Amygdala (tissue), 56 donors: ENCODE results near the gene MED13L.
"Not testable (repeated sequence)": the region's sequence is repeated elsewhere in the genome, so short reads cannot be mapped to it uniquely, and the experiment has no call there.

Source experiments
- DNase-seq, 56 donors: peaks; one replicate each; lab custom pipeline; 2025; lab: John Stamatoyannopoulos, UW

MED13L gene

DNA sequence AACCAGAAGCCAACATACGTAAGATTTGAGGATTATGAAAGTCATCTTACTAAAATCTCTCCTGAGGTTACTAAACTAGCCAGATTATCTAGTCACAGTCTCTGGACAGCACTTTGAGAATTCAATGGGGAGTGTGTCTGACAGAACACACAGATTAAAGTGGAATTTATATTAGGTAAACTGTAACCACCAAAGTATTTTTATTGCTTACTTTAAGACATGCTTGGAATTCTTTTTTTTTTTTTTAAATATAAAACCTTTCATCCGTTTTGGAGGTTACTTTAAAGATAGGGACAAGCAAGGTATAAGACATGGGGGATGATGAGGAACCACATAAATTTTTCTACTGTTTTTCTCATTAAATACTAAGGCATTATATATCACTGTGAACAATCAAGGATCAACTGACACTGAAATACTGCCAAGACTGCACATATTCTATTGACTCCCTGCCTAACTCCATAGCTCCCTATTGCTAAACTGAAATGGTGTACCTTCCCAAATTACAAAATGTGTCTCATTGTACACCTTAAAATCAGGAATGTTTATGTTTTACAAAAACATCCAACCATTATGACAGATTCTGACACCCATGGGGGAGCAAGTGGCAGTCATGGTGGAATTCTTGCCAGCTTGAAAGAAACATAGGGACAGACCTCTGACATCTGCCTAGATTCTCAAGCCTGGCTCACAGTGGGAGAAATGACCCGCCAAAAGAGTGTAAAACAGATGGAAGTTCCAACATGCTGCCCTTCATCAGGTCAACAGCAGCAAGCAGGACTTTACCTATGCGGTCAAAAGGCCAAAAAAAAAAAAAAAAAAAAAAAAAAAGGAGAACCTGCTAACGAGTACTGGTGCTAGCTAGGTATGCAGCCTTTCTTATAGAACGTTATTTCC lies 239.3 kb downstream of the MED13L start:
- no peak for DNase-seq

DNA sequence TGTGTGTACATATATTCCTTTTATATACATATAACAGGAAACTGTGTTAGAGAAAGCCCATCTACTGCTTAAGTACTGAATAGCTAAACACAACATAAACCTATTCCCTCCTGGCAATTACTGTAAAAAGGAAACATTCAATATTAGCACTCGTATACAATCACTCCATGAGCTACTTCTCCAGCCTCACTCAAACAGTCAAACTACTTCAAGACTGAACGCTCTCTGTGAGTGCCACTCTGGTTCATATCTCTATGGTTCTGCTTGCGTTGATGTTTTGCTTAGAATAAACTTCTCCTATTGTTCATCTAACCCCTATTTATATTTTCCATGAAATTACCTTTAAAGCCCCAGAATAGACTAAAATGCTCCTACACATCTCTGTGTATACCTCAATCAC lies 243.7 kb downstream of the MED13L start:
- DNase-seq = no peak

DNA sequence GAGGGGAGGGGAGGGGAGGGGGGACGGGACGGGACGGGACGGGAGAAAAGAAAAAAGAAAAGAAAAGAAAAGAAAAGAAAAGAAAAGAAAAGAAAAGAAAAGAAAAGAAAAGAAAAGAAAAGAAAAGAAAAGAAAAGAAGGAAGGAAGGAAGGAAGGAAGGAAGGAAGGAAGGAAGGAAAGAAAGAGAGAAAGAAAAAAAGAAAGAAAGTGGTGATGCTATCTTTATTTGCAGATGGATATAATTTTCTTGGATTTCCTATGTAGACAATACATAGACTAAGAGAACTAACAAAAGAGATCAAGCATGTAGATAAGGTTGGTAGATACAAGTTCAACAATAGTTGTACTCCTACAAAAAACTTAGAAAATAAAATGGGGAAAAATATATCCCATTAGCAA lies 245.9 kb downstream of the MED13L start:
- DNase-seq = not testable (repeated sequence)

DNA sequence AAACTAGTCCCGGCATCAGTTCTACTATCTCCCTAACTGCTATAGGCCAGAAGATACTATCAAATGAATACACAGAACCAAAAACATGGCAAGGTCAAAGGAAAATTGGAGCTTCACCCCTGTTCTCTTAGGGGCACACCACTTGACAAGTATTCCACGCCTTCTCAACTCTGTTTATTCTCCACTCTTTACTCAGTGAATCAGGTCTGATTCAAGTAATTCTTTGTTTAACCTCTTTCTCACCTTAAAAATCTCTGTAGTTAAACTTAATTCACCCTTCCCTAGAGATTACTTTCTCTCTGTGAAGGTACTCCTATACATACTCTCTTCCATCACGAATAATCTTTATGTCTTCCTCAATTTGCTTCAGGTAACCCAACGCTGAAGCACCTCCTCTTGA lies 248.9 kb downstream of the MED13L start:
- DNase-seq = no peak

DNA sequence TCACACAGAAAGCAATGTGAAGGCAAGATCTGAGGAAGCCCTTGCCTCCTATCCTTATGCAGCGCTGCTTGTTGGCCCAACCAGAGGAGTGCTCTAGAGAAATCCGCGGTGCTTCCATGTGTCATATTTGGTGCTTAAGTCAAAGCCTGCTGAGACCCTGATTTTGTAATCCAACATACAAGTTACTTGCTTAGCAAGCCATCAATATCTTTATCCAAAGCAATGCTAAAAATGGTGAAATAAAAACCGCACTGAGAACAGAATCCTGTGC lies 250.0 kb downstream of the MED13L start:
- DNase-seq = no peak

DNA sequence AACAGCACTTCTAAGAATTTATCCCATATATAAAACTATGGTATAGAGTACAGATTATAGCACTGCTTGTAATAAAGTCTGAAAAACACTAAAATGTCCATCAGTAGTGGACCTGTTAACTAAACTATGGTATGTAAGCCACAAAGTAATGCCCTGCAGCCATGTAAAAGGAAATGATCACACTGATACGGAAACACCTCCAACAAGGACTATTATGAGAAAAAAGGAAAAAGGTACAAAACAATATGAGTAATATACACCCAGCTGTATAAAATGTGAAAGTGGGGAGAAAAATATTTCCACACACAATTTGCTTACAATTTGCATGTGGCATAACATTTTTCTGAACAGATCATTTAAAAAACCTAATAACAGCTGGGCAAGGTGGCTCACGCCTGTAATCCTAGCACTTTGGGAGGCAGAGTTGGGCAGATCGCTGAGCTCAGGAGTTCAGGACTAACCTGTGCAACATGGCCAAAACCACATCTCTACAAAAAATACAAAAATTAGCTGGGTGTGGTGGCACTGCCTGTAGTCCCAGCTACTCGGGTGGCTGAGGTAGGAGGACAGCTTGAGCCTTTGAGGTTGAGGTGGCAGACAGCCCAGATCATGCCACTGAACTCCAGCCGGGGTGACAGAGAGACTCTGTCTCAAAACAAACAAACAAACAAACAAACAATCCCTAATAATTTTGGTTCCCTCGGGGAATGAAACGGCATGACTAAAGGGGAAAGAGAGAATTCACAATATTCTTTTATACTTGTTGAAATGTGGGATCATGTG lies 250.5 kb downstream of the MED13L start:
- DNase-seq = peak in 1 of 56 donors; percentile 27

DNA sequence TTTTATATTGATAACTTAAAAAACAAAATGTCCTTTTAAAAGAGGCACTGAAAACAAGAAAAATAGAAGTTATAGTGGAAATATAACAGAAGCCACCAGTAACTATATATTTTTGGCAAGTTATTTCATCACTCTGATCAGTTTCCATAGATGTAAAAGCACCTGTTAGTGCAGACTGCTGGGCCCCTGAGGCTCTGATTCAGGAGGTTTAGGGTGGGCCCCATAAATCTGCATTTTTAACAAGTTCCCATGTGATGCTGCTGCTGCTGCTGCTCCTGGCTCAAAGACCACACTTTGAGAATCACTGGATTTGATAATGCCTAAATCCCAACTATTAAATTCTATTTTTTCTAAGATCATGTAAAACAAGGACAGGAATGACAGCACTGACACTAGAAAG lies 251.1 kb downstream of the MED13L start:
- no peak for DNase-seq

DNA sequence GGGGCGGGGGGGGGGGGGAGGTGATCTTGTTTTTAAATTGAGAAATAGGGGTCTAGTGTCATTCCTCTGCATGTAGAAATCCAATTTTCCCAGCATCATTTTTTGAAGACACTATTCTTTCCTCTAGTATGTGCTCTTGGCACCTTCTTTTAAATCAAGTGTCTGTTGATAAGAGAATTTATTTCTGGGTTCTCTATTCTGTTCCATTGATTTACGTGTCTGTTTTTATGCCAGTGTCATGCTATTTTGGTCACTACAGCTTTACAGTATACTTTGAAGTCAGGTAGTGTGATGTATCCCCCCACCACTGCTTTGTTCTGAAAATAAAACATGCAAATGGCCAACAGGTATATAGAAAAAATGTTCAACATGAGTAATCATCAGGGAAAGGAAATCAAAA lies 252.7 kb downstream of the MED13L start:
- no peak for DNase-seq

DNA sequence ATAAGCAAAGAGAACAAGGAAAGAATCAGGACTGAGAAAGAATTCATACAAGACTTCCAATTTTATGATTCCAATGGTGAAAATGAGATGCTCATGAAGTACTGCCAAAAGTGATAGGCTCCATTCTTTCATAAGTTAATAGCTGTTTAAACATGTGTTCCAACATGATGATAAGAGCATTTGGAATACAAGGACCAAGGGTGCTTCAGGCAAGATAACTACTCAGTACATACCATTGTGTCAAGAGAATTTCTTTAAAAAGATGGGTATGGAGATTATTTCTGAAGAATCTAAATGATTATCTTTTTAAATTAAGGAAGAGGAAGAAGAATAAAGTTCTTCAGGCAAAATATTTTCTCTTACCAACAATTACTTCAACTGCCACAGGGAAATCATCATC lies 258.1 kb downstream of the MED13L start:
- no peak for DNase-seq

DNA sequence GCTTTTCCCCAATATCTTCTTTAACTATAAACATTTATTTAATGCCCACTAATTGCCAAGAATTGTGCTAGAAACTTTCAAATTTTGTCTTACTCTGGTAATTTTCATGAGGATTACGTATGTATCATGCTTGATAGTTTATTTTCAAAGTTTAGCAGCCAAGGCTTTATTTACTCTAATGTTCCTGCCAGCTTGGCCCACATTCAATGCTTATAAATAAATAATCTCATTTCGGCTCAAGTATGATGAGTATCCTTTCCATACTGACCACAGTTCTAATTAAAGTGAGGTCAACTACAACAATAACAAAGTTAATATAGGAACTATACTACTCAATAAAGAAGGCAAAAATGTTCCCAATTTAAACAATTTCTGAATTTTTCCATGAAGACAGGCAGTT lies 259.2 kb downstream of the MED13L start:
- no peak for DNase-seq

DNA sequence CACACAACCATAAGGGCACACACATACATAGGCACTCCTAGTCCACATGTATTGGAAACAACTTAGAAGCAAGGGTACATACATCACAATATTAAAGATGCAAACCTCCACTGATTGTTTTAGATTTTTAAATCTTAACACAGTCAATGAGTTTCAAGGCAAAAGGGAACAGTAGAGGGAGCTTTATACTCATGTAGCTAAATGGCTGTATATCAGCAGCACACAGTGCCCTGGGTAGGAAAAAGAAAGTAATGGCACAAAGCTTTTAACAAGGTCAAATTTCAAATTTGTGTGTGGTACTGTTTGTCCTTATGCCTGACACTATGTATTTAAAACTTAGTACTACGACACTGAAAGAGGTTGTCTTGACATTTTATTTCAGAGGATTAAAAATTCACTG lies 262.0 kb downstream of the MED13L start:
- peak in 1 of 56 donors; percentile 14 for DNase-seq

DNA sequence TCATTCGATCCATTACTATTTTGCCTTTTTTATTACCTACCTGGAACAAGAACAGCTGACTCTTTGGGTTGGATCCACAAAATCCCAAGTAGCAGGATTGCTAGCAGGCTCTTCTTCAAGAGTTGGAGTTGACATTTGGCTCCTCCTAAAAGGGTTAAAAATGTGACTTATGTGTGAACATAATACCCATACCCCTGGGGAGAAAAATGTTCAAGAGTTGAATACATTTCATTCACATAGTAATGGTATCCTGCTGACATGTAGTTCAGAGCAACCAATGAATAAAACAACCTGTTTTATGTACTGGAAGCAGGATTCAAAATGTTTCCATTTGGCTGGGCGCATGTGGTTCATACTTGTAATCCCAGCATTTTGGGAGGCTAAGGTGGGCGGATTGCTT lies 264.7 kb downstream of the MED13L start:
- DNase-seq = no peak

DNA sequence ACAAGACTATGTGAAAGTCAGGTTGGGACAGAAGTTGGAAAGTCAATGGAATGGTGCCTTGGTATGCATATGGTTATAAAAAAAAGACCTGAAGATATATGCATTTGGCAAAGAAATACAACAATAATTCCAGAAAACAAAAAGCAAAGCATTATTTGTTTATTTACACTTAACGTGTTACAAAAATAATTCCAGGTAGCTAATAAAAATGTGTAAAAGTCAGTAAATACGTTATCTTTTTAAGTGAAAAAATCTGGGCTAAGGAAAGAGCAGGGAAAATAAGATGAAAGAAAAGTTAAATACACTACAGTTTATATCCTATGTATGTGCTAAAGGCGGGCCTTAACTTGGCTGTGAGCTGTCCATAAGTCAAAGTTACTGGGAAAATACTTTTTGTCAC lies 266.3 kb downstream of the MED13L start:
- no peak for DNase-seq

DNA sequence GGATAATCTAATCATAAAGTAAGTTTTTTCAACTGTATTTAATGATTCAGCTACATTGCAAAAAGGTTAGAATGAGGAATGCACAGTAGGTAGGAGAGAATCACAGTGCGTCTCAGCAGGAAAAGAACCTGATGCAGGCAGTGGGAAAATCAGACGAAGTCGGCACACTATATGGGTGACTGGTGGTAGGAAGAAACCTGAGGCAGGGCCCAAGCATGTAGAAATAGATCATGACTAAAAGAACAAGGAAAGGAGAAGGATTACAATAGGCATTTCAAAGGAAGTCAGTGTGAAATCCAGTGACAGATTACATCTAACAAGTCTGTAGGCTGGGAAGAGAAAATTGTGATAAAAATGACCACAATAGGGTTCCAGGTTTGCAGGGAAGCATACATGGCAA lies 267.0 kb downstream of the MED13L start:
- no peak for DNase-seq

DNA sequence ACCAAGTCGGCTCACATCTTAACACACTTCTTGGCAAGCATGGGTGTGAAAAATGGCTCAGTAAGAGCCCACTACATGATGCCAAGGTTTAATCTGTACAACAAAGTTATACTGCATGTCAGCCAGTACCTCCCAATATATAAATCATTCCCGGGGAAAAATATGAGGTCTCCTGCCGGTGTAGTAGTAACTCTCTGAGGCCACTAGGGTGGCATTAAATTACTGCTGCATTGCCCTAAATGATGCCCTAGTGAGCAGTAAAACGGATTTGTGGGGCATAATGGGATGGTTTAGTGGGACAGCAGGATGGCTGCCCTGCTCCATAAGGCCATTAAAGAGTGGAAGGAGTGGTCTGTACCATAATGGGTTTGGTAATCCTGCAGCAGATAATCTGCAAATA lies 267.7 kb downstream of the MED13L start:
- no peak for DNase-seq

DNA sequence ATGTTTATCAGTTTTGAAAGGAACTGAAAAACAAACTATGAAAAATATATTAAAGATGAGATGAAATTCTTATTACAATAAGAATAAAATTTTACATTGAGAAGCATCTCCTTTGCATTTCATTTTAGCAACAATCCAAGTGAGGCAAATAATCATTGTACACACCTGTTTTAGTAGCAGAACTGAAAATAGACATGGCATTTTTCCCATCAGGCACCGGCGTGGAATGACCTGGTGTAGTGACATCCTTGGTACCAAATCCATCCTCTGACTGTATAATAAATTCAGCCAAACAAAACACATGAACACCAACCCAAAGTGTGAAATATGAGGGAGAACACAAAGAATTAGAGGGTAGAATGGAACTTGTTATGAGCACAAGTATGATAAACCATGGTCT lies 271.4 kb downstream of the MED13L start:
- no peak for DNase-seq

DNA sequence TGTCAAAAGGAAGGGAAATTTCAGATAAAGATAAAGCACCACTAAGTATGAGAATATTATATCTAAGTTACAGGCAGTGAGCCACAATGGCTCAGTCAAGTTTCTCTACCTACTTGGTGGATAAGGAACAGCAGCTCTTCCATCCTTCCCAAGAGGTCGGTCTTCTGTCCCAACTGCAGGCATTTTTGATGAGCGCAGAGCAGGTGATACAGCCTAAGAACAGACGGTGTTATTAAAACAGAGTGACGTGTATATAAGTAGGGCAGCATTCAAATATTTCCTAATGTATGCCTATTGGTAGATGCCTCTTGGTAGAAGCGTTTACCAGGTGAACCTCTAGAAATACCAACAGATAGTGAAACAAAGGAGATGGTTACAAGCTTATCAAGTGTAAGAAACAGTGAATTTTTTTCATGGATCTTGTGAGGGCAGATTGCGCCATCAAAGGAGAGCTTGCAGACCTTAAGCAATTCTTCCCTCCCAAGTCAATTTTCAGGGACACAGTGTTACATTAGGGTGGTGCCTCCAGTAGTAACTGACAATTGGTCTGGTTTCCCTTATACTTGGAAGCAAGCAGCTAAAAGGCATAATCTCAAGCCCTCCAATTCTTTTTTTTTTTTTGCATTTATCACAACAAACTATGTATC lies 274.5 kb downstream of the MED13L start:
- DNase-seq = no peak

DNA sequence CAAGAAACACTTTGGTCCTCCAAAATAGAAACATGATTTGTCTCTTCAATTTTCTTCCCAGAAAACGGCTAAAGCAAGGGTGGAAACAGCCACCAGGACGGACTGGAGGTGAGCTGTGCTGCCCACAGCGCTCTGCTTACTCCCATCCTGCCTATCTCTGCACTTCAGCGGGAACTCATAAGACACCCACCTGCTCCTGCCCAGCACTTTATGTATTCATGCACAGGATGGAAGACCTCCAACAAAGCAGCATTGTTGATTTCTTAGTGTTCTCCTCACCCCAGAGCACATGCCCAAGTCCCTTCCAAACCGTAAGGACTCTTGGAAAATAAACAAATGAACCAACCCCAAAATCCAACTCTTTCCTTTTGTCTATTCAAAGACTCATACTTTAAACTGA lies 277.2 kb downstream of the MED13L start:
- no peak for DNase-seq

DNA sequence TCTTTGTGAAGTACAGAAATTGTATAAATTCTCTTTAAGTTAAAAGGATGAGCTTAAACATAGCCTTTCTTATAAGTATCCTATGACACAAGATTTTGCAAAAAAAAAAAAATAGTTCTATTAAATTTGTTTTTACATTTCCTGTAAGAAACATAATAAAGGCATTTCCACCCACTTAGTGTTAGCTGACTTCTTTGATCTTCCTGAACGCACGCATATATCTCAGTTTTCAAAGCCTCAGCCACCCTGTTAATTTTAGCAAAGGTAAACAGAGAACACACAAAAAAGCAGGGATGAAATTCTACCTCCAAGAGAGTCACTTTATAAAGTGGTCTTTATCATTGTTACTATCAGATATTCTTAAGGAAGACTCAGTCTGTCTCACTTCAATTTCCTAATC lies 277.9 kb downstream of the MED13L start:
- DNase-seq = no peak

DNA sequence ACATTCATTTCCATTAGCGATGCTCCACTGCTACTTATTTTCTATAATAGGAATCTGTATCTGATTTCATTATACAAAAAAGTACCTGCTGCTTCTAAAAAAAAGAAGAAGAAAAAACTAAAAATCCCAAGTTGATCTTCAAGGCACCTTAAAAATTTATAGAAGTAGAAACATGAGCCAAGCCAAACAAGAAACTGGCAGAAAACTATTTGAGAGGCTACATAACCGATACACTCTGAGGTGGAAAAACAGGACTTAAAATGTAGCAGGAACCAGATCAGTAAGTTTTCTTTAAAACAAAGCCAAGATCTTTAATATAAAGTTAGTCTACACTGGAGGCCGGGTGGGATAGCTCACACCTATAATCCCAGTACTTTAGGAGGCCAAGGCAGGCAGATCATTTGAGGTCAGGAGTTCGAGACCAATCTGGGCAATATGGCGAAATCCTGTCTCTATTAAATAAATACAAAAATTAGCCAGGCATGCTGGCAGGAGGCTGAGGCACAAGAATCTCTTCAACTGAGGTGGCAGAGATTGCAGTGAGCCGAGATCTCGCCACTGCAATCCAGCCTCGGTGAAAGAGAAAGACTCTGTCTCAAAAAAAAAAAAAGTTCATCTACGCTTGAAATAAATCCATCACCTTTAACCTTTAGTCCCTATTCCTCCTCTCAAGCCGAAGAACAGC lies 278.6 kb downstream of the MED13L start:
- no peak for DNase-seq

DNA sequence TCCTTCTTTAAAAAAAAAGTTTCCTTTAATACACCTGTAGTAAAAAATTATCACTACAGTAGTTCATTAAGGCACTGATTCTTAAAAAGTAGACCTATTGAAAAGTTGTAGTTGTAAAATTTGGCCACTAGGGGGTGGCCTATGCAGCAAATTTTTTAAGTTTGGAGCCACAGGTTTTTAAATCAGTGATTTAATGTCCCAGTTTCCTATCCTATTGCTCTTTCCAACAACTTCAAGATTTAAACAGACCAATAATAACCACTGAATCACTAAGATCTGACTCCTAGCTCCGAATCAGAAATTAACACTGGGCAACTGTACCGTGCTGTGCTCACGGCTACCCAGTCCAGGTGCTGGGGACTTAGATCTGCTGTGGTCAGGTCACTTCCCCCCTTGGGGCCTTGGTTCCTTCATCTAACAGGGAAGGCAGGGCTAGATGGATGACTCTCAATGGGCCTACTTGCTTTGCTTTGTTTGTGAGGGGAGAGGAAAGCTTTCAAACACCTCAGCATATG lies 279.3 kb downstream of the MED13L start:
- peak in 1 of 56 donors; percentile 23 for DNase-seq
